Measurements from ENCODE around the gene NOVA1.

NOVA1 gene

GRCh38 chr14:26593357-26593756 is 4.5 kb downstream of the NOVA1 start:
- FAIRE-seq, result no peak

DNA sequence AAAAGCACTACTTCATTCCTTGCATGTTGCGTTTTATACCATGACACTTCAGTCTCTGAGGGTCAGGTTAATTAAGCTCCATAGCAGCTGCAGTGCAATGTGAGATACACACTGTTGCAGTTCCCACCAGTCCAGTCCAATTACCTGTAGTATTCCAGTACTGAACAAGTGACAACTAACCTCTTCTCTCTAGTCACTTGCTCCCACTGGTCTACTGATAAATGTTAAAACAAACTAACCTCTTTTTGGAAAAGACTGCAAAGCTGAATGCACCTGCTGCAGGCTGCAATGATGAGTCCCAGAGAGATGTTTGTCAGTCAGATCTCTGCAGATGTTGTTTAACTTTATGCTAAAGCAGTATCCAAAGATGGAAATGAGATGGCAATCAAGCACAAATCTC is 7.9 kb downstream of the NOVA1 start:
- no peak for FAIRE-seq

- FAIRE-seq, result no peak
These were observed 20.1 kb downstream of the NOVA1 start for GRCh38 chr14:26577711-26578110.

GRCh38 chr14:26554069-26554772 is 43.6 kb downstream of the NOVA1 start:
- FAIRE-seq, result no peak

- FAIRE-seq, result no peak
These were observed 48.3 kb downstream of the NOVA1 start for GRCh38 chr14:26549571-26549970.

DNA sequence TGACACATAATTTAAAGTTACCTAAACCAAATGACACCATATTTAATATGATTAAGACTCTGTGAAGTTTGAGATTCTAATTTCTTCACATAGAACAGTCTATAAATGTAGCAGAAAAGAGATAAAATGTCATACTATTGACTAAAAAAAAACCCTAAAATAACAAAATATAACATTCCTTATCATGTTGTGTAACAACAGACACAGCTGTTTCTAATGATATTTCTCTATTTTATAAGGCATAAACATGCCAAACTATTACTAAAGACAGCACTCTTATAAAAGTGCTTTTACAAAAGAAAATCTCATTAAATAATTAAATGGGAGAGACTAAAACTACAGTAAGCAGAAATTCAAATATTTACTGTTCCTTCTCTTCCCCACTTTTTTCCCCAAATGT is 49.4 kb downstream of the NOVA1 start:
- FAIRE-seq, result no peak

GRCh38 chr14:26538176-26538575 is 59.7 kb downstream of the NOVA1 start:
- FAIRE-seq, result no peak

- no peak for FAIRE-seq
These were observed 65.9 kb downstream of the NOVA1 start for GRCh38 chr14:26531894-26532293.

DNA sequence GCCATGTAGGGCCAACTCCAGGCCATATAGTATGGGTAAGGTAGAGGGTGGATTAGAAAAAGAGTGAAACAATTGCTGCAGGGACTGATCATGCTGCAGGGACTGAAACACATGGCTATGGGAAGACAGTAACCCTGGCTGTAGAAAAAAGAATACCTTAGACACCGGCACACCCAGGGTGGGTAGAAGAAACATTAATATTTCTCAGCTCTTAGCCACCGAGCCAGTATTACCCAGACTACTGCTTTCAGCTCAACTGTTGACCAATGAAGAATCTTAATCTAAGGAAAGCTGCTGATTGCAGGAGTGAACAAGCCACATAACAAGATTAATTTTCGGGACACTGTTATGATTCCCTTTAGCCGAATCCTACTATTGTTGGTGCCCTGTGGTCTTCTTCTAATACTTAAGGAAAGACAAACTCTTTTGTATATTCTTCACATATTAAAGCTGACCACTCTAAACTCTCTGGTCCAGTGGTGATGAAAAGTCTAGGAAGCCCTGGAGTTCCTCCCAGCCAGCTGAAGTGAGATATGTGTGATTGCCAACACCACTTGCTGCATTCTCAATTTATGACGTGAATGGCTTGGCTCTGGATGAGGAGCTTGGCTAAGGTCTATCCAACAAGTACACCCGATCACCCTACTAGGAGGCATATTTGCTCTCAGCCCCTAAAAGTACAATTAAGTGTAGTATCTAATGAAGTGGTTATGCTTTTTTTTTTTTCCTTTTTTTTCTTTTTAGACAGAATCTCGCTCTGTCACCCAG is 69.2 kb downstream of the NOVA1 start:
- no peak for FAIRE-seq

GRCh38 chr14:26527095-26527494 is 70.7 kb downstream of the NOVA1 start:
- no peak for FAIRE-seq

GRCh38 chr14:26526137-26526536 is 71.7 kb downstream of the NOVA1 start:
- no peak for FAIRE-seq

GRCh38 chr14:26525085-26525484 is 72.7 kb downstream of the NOVA1 start:
- FAIRE-seq, result no peak

DNA sequence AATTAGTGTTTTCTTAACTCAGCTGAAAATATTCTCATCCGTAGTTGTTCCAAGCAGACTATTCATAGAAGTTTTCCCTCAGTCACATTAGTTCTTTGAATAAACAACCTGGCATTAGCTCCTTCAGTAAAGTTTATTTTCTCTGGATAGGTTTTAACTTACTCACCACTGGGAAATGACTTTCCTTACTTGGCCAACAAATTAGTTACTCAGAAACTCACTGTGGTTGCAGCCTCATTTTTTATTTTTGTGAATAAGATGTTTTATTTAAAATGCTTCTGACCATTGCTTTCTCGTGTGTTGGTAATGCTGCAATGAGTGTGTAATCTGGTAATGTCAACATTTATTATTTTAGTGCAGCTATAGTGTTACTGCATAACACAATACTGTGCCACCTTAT is 74.9 kb downstream of the NOVA1 start:
- no peak for FAIRE-seq

DNA sequence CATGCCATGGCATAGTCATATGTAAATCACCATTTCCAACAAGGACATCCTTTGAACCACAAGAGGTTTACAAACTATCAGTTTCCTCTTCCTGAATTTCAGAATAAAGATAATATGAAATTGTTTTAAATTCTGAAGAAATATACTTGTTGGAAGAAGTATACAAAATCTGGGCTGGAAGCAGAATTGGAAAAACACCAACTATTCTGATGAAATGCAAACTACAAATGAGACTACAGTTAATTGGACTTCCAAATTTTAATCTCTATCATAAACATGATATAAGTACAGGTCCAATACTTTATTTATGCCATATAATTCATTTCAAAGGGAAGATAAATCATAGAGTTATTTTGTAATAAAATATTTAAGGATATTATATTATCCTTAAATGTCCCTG is 80.1 kb downstream of the NOVA1 start:
- no peak for FAIRE-seq

DNA sequence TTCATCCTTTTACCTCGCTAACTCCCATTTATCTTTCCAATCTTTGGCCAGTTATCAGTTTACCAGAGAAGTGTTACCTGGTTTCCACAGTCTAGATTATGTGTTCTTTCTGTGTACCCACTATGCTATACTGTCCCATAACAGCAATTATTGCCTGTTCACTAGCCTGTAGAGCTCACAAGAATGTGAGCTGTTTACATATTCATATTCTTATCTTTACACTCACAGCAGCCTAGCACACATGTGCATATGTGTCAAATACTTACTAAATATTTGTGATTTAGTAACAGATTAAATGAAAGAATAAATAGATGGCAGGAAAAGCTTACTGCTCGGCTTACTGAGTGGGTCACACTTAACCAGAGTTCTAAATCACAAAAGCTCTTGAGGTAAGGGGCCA is 97.8 kb downstream of the NOVA1 start:
- FAIRE-seq, result no peak

- FAIRE-seq, result no peak
These were observed 98.3 kb downstream of the NOVA1 start for GRCh38 chr14:26499546-26499945.

DNA sequence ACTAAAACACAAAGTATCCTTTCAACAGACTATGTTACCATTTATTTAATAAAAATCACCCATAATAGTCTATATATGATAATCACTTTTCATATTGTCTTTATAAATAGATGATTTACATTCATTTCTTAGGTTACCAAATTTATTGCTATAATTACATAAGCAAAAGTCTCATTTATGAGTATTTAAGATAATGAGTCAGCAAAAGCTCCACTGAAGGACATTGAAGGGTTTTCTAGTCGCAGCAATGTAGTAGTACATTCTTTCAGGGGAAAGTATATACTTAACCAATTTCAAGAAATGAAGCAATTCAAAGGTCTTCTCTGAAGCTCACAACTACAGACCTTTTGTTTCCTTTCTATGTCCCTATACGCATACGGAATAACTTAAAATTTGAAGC is 110.9 kb downstream of the NOVA1 start:
- FAIRE-seq, result peak; percentile 43

- no peak for FAIRE-seq
These were observed 113.3 kb downstream of the NOVA1 start for GRCh38 chr14:26484562-26484961.

DNA sequence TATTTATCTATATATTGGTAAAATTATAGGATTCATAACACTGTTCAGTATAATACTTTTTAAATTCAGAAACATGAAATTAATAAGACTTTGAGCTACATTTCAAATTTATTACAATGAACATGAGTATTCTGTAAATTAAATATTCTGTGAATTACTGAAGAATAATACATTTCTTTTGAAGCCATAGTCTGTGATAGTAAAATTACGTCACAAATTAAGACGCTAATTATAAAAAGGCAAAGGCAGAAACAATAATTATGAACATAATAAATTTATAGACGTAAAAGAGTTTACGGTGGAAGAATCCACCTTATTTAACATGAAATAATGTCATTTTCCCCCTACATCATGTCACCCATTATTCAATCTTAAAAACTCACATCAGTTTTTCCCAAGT is 118.9 kb downstream of the NOVA1 start:
- no peak for FAIRE-seq

DNA sequence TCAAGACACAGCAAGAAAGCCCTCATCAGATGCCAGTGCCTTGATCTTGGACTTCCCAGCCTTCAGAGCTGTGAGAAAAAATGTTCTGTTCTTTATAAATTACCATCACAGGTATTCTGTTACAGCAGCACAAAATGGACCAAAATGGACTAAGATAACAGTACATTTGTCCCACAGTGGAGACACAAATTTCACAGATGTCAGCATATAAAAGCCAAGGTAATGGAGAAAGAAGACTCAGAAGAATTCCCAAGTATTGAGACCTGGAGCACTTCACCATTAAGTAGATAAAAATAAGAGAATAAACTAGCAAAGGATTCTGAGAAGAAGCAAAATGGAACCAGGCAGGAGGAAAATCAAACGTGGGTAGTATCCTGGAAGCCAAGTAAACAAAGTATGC is 131.0 kb downstream of the NOVA1 start:
- no peak for FAIRE-seq

DNA sequence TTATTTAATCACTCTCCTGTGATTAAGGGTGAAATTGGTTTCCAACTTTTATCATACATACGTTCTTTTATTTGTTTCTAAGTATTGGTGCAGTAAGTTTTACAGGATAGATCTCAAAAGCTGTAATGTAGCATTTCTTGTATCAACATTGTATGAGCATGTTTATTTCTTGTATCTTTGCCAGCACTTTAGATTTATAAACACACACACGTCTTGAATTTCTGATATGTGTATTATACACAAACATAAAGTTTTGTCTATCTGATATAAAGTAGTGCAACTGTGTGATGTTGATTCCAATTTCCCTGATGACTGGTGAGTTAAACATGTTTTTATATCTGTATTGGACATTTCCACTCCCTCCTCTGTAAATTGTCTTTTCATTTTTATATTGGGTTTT is 134.7 kb downstream of the NOVA1 start:
- FAIRE-seq, result no peak

GRCh38 chr14:26454105-26454504 is 143.7 kb downstream of the NOVA1 start:
- no peak for FAIRE-seq

GRCh38 chr14:26448181-26448855 is 149.5 kb downstream of the NOVA1 start:
- no peak for FAIRE-seq

DNA sequence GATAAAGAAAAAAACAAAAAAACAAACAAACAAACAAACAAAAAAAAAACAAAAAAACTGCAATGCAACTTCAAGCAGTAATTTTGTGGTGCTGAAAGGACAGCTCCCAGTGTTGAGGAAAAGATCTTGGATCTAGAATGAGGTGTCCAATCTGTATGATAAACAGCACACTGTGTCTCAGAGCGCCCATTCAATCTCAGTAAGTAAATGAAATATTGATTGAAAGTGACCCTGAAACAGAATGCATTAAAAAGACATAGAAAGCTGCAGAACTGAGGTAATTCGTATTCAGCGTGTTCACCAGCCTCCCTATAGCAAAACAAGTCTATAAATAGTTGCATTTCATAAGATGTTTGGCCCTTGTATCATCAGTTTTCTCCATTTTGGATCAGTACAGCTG is 153.0 kb downstream of the NOVA1 start:
- FAIRE-seq, result no peak

Data from colon (tissue), 2 donors.